ENCODE measurements around the gene SAFB. TPM values are rescaled to one million over a fixed set of nuclear protein-coding genes. Genes with fewer than 3 reads are reported as not detected.

Gene SAFB
- polyA plus RNA-seq, 1 of the 3 experiments (the other 2 are of a cell fraction) = 90.0 TPM

- no peaks in the 10 kb centered on the region for H3K9me3 ChIP-seq
- H2AFZ ChIP-seq (ENCODE audit: low read depth) = no peak overlapping the region
- no peak overlapping the region for H3K9ac ChIP-seq
- H3K4me3 ChIP-seq (ENCODE audit: low read depth in 2 of 2, low read length in 1 of 2) = no peak overlapping the region
- peaks cover 22 to 35% of the 10 kb centered on the region in 2 experiments for H3K36me3 ChIP-seq (replicated peaks in 1 of 2; ENCODE audit: control insufficient read depth in 1 of 2, insufficient read depth in 2 of 2, low read length in 1 of 2)
- H4K20me1 ChIP-seq (ENCODE audit: insufficient read depth) = peaks cover 18% of the 10 kb centered on the region
- WGBS (ENCODE audit: low lambda C conversion rate) = 97% methylated on average over 9 of the region's 9 CpGs
- POLR2A ChIA-PET = no interaction called here
- no peak overlapping the region for H3K4me2 ChIP-seq
- H3K4me1 ChIP-seq (ENCODE audit: control insufficient read depth in 1 of 2, insufficient read depth in 2 of 2, low read depth in 1 of 2, low read length in 1 of 2) = peaks cover under 1 to 11% of the 10 kb centered on the region in 2 experiments; a peak in 2 of 4 replicates
- H3K27ac ChIP-seq (ENCODE audit: low read depth in 2 of 2, low read length in 1 of 2) = no peak overlapping the region
- CTCF ChIA-PET = interaction anchor here (1.3 to 1.6 kb wide), 2 partner anchors 21 to 24 kb away, joined by 3 to 8 read pairs; partner anchors contain the start of gene RPL36
- TF ChIP-seq TEAD4 (IDR thresholded peaks at IDR 0.05; ENCODE audit: borderline replicate concordance, insufficient read depth) (no peak), EP300 (IDR thresholded peaks at IDR 0.05; ENCODE audit: borderline replicate concordance in 1 of 2, low read depth in 1 of 2, low read length in 1 of 2) (no peak), SIN3A (IDR thresholded peaks at IDR 0.05; ENCODE audit: borderline replicate concordance, low read depth, low read length) (no peak), YY1 (IDR thresholded peaks at IDR 0.05; ENCODE audit: low read depth) (no peak), REST (IDR thresholded peaks at IDR 0.05; ENCODE audit: low read depth, low read length) (no peak), SMC3 (IDR thresholded peaks at IDR 0.05; ENCODE audit: low read depth, low read length) (no peak), TCF12 (IDR thresholded peaks at IDR 0.05) (no peak), JUND (IDR thresholded peaks at IDR 0.05) (no peak), EZH2phosphoT487 (IDR thresholded peaks at IDR 0.05; ENCODE audit: borderline replicate concordance, low read depth) (no peak), RFX5 (IDR thresholded peaks at IDR 0.05; ENCODE audit: low read length) (no peak), POLR2AphosphoS5 (IDR thresholded peaks at IDR 0.05; ENCODE audit: low read depth, low read length) (no peak), ZBTB33 (IDR thresholded peaks at IDR 0.05; ENCODE audit: borderline replicate concordance, low read depth) (no peak), GABPA (IDR thresholded peaks at IDR 0.05; ENCODE audit: low read depth) (no peak), IRF3 (IDR thresholded peaks at IDR 0.05; ENCODE audit: low read depth, low read length) (no peak), PBX3 (IDR thresholded peaks at IDR 0.05) (no peak), USF2 (IDR thresholded peaks at IDR 0.05; ENCODE audit: borderline replicate concordance, low read depth, low read length) (no peak), FOXJ3 (CRISPR knock-in tag; IDR thresholded peaks at IDR 0.05) (no peak), RXRA (IDR thresholded peaks at IDR 0.05; ENCODE audit: borderline replicate concordance, low read depth) (no peak)
- H3K27me3 ChIP-seq (ENCODE audit: insufficient read depth) = no peaks in the 10 kb centered on the region
- H3K79me2 ChIP-seq (ENCODE audit: insufficient read depth) = peaks cover 53% of the 10 kb centered on the region
- no peak for DNase-seq
- no peaks in the 10 kb centered on the region for H3K9me2 ChIP-seq
- H3F3A ChIP-seq (replicated peaks; ENCODE audit: insufficient read depth) = no peaks in the 10 kb centered on the region
Measured at GRCh38 chr19:5713228-5713627, 90.3 kb downstream of the SAFB start.
